Esophagus muscularis mucosa (tissue), 3 donors: Measurements from ENCODE around the gene TMC5.
A peak's percentile ranks its signal among the peaks of the same experiment; 100 is the strongest.

ENCODE experiments used
- POLR2AphosphoS5 ChIP-seq, 2 donors: sonication (generic); formaldehyde crosslinking; IDR thresholded peaks; one replicate each; pipeline ENCODE4 v1.6.1; 2017; ENCODE audit warnings: antibody characterized with exemption in 2 of 2
- TF ChIP-seq, protein P1 (sequence below), 3 experiments: fragments of 200-600 bp in 2 of 3; fragments of 450-650 bp in 1 of 3; sonication (generic) in 2 of 3; IDR thresholded peaks; one replicate each; pipeline ENCODE4 v1.5.1; 2017 to 2019; ENCODE audit warnings: antibody characterized with exemption in 3 of 3, mild to moderate bottlenecking in 2 of 3, moderate library complexity in 1 of 3

DNA sequence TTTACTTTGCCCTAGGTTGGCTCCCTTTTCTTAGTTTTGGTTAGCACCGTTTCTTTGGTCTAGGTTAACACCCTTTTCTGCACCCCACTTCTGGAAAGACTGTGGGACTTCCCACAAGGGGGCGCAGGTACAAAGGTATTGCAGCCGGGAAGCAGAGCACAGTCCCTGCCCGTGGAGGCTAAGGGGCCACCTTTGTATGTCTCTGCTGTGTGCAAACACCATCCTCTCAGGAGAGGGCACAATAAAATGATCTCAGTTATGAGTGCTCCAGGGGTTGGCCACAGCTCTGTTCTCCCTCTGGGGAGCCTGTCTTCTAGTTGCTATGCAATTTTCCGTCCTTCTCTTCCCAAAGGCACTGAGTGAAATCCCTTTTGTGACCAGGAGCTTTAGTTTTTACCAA is 28.4 kb upstream of the TMC5 start:
- TF ChIP-seq, protein P1, sequence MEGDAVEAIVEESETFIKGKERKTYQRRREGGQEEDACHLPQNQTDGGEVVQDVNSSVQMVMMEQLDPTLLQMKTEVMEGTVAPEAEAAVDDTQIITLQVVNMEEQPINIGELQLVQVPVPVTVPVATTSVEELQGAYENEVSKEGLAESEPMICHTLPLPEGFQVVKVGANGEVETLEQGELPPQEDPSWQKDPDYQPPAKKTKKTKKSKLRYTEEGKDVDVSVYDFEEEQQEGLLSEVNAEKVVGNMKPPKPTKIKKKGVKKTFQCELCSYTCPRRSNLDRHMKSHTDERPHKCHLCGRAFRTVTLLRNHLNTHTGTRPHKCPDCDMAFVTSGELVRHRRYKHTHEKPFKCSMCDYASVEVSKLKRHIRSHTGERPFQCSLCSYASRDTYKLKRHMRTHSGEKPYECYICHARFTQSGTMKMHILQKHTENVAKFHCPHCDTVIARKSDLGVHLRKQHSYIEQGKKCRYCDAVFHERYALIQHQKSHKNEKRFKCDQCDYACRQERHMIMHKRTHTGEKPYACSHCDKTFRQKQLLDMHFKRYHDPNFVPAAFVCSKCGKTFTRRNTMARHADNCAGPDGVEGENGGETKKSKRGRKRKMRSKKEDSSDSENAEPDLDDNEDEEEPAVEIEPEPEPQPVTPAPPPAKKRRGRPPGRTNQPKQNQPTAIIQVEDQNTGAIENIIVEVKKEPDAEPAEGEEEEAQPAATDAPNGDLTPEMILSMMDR (IDR thresholded peaks at IDR 0.05), result peak in 1 of 3 experiments; percentile 29
- no peak for TF ChIP-seq POLR2AphosphoS5 (IDR thresholded peaks at IDR 0.05)
